Retinal pigment epithelial cell (primary cell): Measurements from ENCODE around the gene GLYATL1.
"Not testable (repeated sequence)": the region's sequence is repeated elsewhere in the genome, so short reads cannot be mapped to it uniquely, and the experiment has no call there.

Source experiments
- DNase-seq: peaks from one replicate; pipeline ENCODE4 v3.0.0-alpha.2; 2010; ENCODE audit warnings: low read depth
- H3K4me3 ChIP-seq: 2 replicates; pipeline ENCODE4 v1.5.1; 2011; ENCODE audit warnings: mild to moderate bottlenecking, low read length, control low read depth, moderate library complexity
- TF ChIP-seq, protein P1 (sequence below): conservative IDR thresholded peaks from 2 replicates; pipeline ENCODE4 v1.5.1; 2011; ENCODE audit warnings: low read depth, low read length, control low read depth, inconsistent platforms

Gene GLYATL1

DNA sequence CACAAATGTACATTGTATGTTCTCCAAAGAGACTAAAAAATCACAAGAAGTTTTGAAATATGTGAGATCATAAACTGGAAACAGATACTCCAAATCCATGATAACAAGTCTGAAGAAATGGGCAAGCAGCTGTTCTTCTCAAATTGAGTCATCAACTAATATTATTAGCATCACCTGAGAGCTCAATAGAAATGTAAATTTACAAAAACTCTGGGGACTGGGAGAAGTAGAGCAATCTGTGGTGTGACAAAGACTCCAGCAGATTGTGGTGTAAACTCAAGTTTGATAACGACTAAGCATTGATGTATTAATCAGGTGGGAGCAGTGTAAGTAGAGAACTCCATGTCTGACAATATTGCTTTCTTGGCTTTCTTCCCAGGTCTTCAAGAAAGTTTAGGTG is 53.2 kb downstream of the GLYATL1 start:
- no peak overlapping the region for H3K4me3 ChIP-seq
- DNase-seq: no peak
- TF ChIP-seq, protein P1, sequence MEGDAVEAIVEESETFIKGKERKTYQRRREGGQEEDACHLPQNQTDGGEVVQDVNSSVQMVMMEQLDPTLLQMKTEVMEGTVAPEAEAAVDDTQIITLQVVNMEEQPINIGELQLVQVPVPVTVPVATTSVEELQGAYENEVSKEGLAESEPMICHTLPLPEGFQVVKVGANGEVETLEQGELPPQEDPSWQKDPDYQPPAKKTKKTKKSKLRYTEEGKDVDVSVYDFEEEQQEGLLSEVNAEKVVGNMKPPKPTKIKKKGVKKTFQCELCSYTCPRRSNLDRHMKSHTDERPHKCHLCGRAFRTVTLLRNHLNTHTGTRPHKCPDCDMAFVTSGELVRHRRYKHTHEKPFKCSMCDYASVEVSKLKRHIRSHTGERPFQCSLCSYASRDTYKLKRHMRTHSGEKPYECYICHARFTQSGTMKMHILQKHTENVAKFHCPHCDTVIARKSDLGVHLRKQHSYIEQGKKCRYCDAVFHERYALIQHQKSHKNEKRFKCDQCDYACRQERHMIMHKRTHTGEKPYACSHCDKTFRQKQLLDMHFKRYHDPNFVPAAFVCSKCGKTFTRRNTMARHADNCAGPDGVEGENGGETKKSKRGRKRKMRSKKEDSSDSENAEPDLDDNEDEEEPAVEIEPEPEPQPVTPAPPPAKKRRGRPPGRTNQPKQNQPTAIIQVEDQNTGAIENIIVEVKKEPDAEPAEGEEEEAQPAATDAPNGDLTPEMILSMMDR: no peak

DNA sequence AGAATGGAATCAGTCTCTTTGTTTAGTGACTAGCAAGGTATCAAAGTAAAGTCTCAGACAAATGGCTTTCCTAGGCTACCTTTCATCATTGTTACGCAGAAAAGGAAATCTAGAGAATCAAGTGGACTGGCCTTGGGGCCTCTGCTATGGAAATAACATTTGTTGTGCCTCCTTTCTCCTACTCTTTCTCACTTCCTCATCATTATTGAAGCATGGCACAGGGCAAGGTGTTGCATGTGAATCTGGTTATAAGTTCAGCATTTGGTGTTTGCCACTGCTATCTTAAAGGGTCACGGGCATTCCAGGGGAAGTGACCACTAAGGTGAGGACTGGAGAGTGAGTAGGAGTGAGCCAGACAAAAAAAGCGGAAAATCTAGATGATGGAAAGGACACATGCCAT is 54.9 kb downstream of the GLYATL1 start:
- no peak overlapping the region for H3K4me3 ChIP-seq
- no peak for DNase-seq
- TF ChIP-seq, protein P1: no peak

DNA sequence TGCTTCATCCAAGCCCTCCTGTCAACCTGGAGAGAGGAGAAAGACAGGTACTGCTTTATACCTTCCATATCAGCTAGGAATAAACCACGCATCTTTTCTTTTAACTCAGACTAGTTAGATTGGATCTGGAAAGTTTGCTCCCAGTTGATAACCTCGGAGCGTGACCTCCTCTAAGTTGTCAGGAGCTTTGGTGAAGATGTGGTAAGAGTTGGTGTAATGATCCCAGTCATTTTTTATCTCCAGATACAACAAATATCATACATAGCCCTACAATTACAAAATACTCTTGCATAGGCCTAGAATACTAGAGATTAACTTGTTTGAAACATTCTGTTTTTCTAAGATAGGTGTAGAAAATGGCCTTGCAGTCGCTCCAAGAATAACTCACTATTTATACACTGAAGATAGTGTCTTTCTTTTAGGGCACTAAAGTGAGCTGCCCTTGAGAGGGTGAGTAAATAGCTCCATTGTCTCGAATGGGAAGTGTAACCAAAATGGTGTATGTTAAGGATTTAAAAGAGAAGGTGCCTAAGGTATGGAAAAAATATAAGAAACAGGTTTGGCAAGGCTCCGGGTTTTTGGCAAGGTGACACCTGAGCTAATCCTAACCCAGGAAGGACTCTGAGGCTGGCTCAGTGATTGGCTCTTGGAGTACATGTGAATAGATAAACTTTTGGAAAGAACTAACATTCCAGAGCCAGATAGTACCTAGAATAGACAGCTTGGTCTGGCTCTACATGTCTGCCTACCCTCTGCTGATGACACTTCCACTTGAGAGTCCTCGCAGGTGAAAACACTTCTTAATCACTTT is 59.4 kb downstream of the GLYATL1 start:
- H3K4me3 ChIP-seq: no peak overlapping the region
- DNase-seq: no peak
- TF ChIP-seq, protein P1: no peak

DNA sequence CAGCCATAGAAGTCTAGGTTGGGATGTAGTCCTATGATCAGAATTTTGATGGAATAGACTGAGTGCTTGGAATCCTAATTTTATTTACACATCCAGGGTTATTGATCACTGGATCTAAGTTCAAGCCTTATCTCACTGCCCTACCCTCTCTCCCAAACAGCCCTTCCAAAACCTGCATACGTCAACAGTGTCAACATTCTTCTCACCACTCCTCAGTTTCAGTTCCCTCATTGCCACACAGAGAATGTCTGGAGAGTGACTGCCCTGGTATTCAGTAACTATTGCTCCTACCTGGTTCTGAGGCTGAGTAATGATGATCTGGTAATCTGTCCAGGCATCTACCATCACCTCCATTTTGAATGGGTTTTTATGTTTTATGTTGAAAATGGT is 60.0 kb downstream of the GLYATL1 start:
- H3K4me3 ChIP-seq: no peak overlapping the region
- DNase-seq: no peak
- TF ChIP-seq, protein P1: no peak

DNA sequence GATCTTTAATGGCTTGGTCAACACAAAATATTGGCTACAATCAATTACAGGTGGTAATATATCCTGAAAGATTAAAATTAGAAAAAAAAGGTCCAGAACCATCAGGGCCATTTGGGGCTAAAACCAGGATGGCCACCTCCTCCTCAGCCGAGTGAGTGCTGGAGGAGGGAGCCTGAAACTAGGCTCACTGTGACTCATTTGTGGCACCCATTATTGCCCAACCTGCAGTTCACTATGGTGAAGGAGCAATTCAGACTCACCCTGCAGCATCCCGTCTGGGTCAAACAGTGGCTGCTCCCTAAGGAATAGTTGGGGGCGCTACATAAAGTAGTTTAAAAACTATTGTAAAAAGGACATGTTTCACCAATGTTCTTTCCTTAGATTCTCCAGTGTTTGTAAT is 60.7 kb downstream of the GLYATL1 start:
- no peak for DNase-seq

DNA sequence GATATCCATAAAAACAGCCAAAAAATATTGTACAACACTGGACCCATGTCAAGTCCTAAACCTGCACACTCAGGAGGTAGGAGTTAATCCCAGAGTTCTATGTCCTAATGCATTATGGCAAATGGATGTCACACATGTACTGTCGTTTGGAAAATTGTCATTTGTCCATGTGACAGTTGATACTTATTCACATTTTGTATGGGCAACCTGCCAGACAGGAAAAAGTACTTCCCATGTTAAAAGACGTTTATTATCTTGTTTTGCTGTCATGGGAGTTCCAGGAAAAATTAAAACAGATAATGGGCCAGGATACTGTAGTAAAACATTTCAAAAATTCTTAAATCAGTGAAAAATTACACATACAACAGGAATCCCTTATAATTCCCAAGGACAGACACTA is 62.7 kb downstream of the GLYATL1 start:
- not testable (repeated sequence) for H3K4me3 ChIP-seq, DNase-seq

More for the DNA sequence above, 60.7 kb downstream of the GLYATL1 start:
- no peak overlapping the region for H3K4me3 ChIP-seq
- TF ChIP-seq, protein P1: no peak
